Adrenal gland (tissue), 12 donors: Measurements from ENCODE around the gene ALDOB. TPM values are rescaled to one million over a fixed set of nuclear protein-coding genes. Genes with fewer than 3 reads are reported as not detected.
"Not testable (repeated sequence)": the region's sequence is repeated elsewhere in the genome, so short reads cannot be mapped to it uniquely, and the experiment has no call there.

Source experiments
- DNase-seq, 7 donors: peaks; one replicate each; pipeline ENCODE4 v3.0.0-alpha.2; 2019 to 2020
- H3K27ac ChIP-seq, 5 donors: fragments of 200-600 bp; sonication (generic) in 4 of 5; 1 replicate in 3 of 5; 2 replicates in 2 of 5; pipeline versions ENCODE4 v1.5.1 to v1.8.0; 2016 to 2020; ENCODE audit warnings: mild to moderate bottlenecking in 1 of 5
- H3K27me3 ChIP-seq: fragments of 200-600 bp; 2 replicates; pipeline ENCODE4 v1.8.0; 2021
- H3K36me3 ChIP-seq, 2 donors: fragments of 200-600 bp; replicated peaks in 1 of 2; 1 replicate in 1 of 2; 2 replicates in 1 of 2; pipeline versions ENCODE4 v1.5.1 to v1.8.0; 2018 to 2022
- H3K4me1 ChIP-seq, 2 donors: fragments of 200-600 bp; replicated peaks in 1 of 2; 1 replicate in 1 of 2; 2 replicates in 1 of 2; pipeline versions ENCODE4 v1.5.1 to v1.8.0; 2018 to 2021
- H3K4me3 ChIP-seq, 4 donors: fragments of 200-600 bp; sonication (generic) in 3 of 4; one replicate each; pipeline ENCODE4 v1.5.1; 2016 to 2018
- H3K9me3 ChIP-seq, 3 donors: fragments of 200-600 bp; sonication (generic) in 1 of 3; replicated peaks in 1 of 3; 1 replicate in 2 of 3; 2 replicates in 1 of 3; pipeline versions ENCODE4 v1.5.1 to v1.8.0; 2016 to 2021
- CTCF ChIP-seq, 6 experiments: fragments of 450-650 bp in 4 of 6; fragments of 200-600 bp in 2 of 6; sonication (generic) in 1 of 6; IDR thresholded peaks; 1 replicate in 5 of 6; 2 replicates in 1 of 6; pipeline versions ENCODE4 v1.5.1 to v1.8.0; 2016 to 2021; ENCODE audit warnings: antibody characterized with exemption in 6 of 6, mild to moderate bottlenecking in 2 of 6, moderate library complexity in 1 of 6
- POLR2A ChIP-seq, 2 donors: fragments of 450-650 bp; IDR thresholded peaks; one replicate each; pipeline ENCODE4 v1.6.1; 2017; ENCODE audit warnings: antibody characterized with exemption in 2 of 2, mild to moderate bottlenecking in 2 of 2, moderate library complexity in 1 of 2
- WGBS, 4 donors: extraction: QIAGEN DNeasy Blood & Tissue Kit in 2 of 4; methylation state at CpG; one replicate each; pipeline versions ENCODE4 v1.1.5 to v1.1.7; 2013 to 2017; 5-methylcytosine and 5-hydroxymethylcytosine counted together
- intact Hi-C, 2 donors: fragments of 100-400 bp; cut with DNase I; formaldehyde crosslinking; loops; one replicate each; pipeline versions ENCODE4 v1.14.1 to v1.15.0; 2022 to 2023
- polyA plus RNA-seq, 3 donors: library from polyadenylated mRNA; stranded (reverse); fragments of 200-250 nt in 2 of 3; fragments of 350-450 nt in 1 of 3; fragmentation: Illumina TruSeq in 1 of 3; extraction: RNeasy Lipid Tissue Mini Kit (QIAGEN cat#74804) in 1 of 3; gene quantifications; one replicate each; pipeline ENCODE4 v1.2.3, GENCODE V29; 2013 to 2014
- total RNA-seq, 9 donors: library from RNA; depleted of rRNA in 4 of 9; stranded (reverse); fragments of >200 nt in 4 of 9; fragments of 120-200 nt in 1 of 9; fragmentation: NEBNext Ultra II Directional in 1 of 9; extraction: Animal tissue kit (Norgen Biotek cat#: 25700) in 1 of 9; gene quantifications; one replicate each; pipeline versions ENCODE4 v1.1.0 to v1.2.4, GENCODE V29; 2013 to 2023
- donor health status: healthy with polysubstance abuse.
- donor health status: Bipolar disorder and iron deficiency.
- donor health status: DM: yes; HTN: yes; CAD: no.
- donor health status: DM: no; HTN: no; CAD: no.
- donor health status: DM: no; HTN: no; CAD: no.
- donor health status: DM: yes; HTN: yes; CAD: no.

The ALDOB gene
- total and polyA plus RNA-seq, 12 donors, result 0.74 to 6.3 (median 2.1) TPM

- no peak for DNase-seq
- Histone ChIP-seq H3K27me3 (no peaks in the 10 kb centered on the region), H3K4me3 (no peak overlapping the region), H3K36me3 (peaks cover 0 to 12% of the 10 kb centered on the region in 2 donors), H3K9me3 (no peaks in the 10 kb centered on the region), H3K4me1 (peaks cover 11 to 42% of the 10 kb centered on the region in 2 donors), H3K27ac (no peak overlapping the region)
- WGBS, 4 donors, result 94 to 100% (median 99%) methylated on average over 1 of the region's 1 CpG
- TF ChIP-seq CTCF (IDR thresholded peaks at IDR 0.05), result no peak
- TF ChIP-seq POLR2A (IDR thresholded peaks at IDR 0.05), result no peak
- intact Hi-C loops, result no loop called here
These were observed 40.9 kb downstream of the ALDOB start for GRCh38 chr9:101394687-101395086.

GRCh38 chr9:101393135-101393534 lies 42.4 kb downstream of the ALDOB start:
- Histone ChIP-seq H3K36me3 (peaks cover 0 to 24% of the 10 kb centered on the region in 2 donors), H3K9me3 (no peaks in the 10 kb centered on the region), H3K4me1 (peaks cover 6 to 39% of the 10 kb centered on the region in 2 donors), H3K27me3 (no peaks in the 10 kb centered on the region), H3K27ac (no peak overlapping the region), H3K4me3 (no peak overlapping the region)
- DNase-seq, result no peak
- intact Hi-C loops, result no loop called here
- no peak for TF ChIP-seq CTCF (IDR thresholded peaks at IDR 0.05)
- no peak for TF ChIP-seq POLR2A (IDR thresholded peaks at IDR 0.05)
- 95 to 99% (median 98%) methylated on average over 3 of the region's 3 CpGs for WGBS, 4 donors

- 87 to 93% (median 89%) methylated on average over 2 of the region's 2 CpGs for WGBS, 4 donors
- DNase-seq, result no peak
- Histone ChIP-seq H3K4me3 (no peak overlapping the region), H3K27ac (no peak overlapping the region), H3K9me3 (peaks cover 0 to 5% (median 0%) of the 10 kb centered on the region in 3 donors), H3K4me1 (no peaks in the 10 kb centered on the region), H3K36me3 (peaks cover 0 to 24% of the 10 kb centered on the region in 2 donors), H3K27me3 (no peaks in the 10 kb centered on the region)
- intact Hi-C loops, result no loop called here
- no peak for TF ChIP-seq POLR2A (IDR thresholded peaks at IDR 0.05)
- peak in 1 of 6 experiments; percentile 2 for TF ChIP-seq CTCF (IDR thresholded peaks at IDR 0.05)
These were observed 47.0 kb downstream of the ALDOB start for GRCh38 chr9:101388507-101388993.

GRCh38 chr9:101387871-101388506 lies 47.6 kb downstream of the ALDOB start:
- Histone ChIP-seq H3K4me3 (no peak overlapping the region), H3K27ac (no peak overlapping the region), H3K9me3 (peaks cover 0 to 5% (median 0%) of the 10 kb centered on the region in 3 donors), H3K27me3 (no peaks in the 10 kb centered on the region), H3K4me1 (no peaks in the 10 kb centered on the region), H3K36me3 (peaks cover 0 to 24% of the 10 kb centered on the region in 2 donors)
- TF ChIP-seq POLR2A (IDR thresholded peaks at IDR 0.05), result no peak
- TF ChIP-seq CTCF (IDR thresholded peaks at IDR 0.05), result peak; percentile 39 to 58 (median 46)
- 52 to 61% (median 52%) methylated on average over 6 of the region's 6 CpGs for WGBS, 4 donors
- DNase-seq, result peak in 2 of 7 donors; percentile 22 to 23
- intact Hi-C loops, result no loop called here

GRCh38 chr9:101384873-101385536 lies 50.6 kb downstream of the ALDOB start, which contains the start of gene BAAT:
Gene BAAT (minus strand): TSS chr9:101385006. CDS start chr9:101371404, 13,602 bp downstream.
- H3K27ac ChIP-seq, H3K9me3 ChIP-seq, H3K27me3 ChIP-seq, H3K4me1 ChIP-seq, intact Hi-C loops, DNase-seq, H3K4me3 ChIP-seq: not testable (repeated sequence)
- 91 to 94% (median 93%) methylated on average over 11 of the region's 11 CpGs for WGBS, 4 donors
- H3K36me3 ChIP-seq, result peaks cover 0 to 16% of the 10 kb centered on the region in 2 donors
